H1 (cell line): ENCODE data around the gene MYBPC2. TPM values are rescaled to one million over a fixed set of nuclear protein-coding genes. Genes with fewer than 3 reads are reported as not detected.

Source experiments
- SUZ12 ChIP-seq: fragments of 200-600 bp; sonication (generic); IDR thresholded peaks from 2 replicates; pipeline ENCODE4 v1.6.1; 2012; ENCODE audit warnings: mild to moderate bottlenecking, inconsistent platforms, low read length, moderate library complexity, mixed read lengths
- polyA plus RNA-seq, 7 experiments: library from polyadenylated mRNA; depleted of rRNA in 3 of 7; stranded (reverse) in 5 of 7; unstranded in 2 of 7; fragments of >200 nt in 5 of 7; fragments of 200-250 nt in 2 of 7; gene quantifications; 1 replicate in 5 of 7; 2 replicates in 1 of 7; 4 replicates in 1 of 7; pipeline versions ENCODE4 v1.2.1 to v1.2.3, GENCODE V29; 2011 to 2013; ENCODE audit warnings: missing spikeins in 2 of 7, mixed read lengths in 2 of 7
- total RNA-seq: library from RNA; stranded (reverse); fragmentation: NEBNext Ultra II Directional; extraction: Animal tissue kit (Norgen Biotek cat#: 25700); gene quantifications from 2 replicates; pipeline ENCODE4 v1.2.1, GENCODE V29; 2021

Gene MYBPC2
- total and polyA plus RNA-seq, 2 of the 8 experiments (the other 6 are each of a cell fraction or from before 2014, with no cell fraction given) = 1.8 to 3.1 TPM

GRCh38 chr19:50494186-50495019 lies 61.7 kb downstream of the MYBPC2 start (continued):
- TF ChIP-seq SUZ12 = no peak
